K562 (cell line): ENCODE measurements around the gene VPS9D1. TPM values are rescaled to one million over a fixed set of nuclear protein-coding genes. Genes with fewer than 3 reads are reported as not detected.

Experiments used
- ARID1B ChIP-seq: fragments of 450-650 bp; IDR thresholded peaks from 2 replicates; pipeline ENCODE4 v1.6.1; 2016; ENCODE audit warnings: antibody characterized with exemption, mild to moderate bottlenecking, inconsistent platforms
- ASH1L ChIP-seq: fragments of 450-650 bp; IDR thresholded peaks from 2 replicates; pipeline ENCODE4 v1.6.1; 2018; ENCODE audit warnings: borderline replicate concordance, mild to moderate bottlenecking, low read depth; ENCODE audit not compliant: partially characterized antibody
- CREB1 ChIP-seq, 2 experiments: sonication (generic) in 1 of 2; formaldehyde crosslinking in 1 of 2; IDR thresholded peaks; 2 replicates each; pipeline versions ENCODE4 v1.6.1 to v1.8.0; 2012 to 2022; ENCODE audit warnings: inconsistent platforms in 1 of 2, mild to moderate bottlenecking in 1 of 2, missing genetic modification reagents in 1 of 2, moderate library complexity in 1 of 2
- GATA2 ChIP-seq: sonication (generic); formaldehyde crosslinking; IDR thresholded peaks from 2 replicates; pipeline ENCODE4 v1.4.0; 2020; ENCODE audit warnings: mild to moderate bottlenecking, missing genetic modification reagents
- HOXB6 ChIP-seq: fragments of 250-450 bp; sonication (Bioruptor Pico); IDR thresholded peaks from 2 replicates; pipeline ENCODE4 v1.5.1; 2022; ENCODE audit warnings: mild to moderate bottlenecking, borderline replicate concordance
- KDM4B ChIP-seq, 2 experiments: fragments of 450-650 bp in 1 of 2; sonication (generic) in 1 of 2; IDR thresholded peaks; 2 replicates each; pipeline ENCODE4 v1.6.1; 2016 to 2017; ENCODE audit warnings: borderline replicate concordance in 2 of 2, antibody characterized with exemption in 1 of 2, low read depth in 1 of 2, mild to moderate bottlenecking in 1 of 2
- RBM22 ChIP-seq: fragments of 200-400 bp; formaldehyde crosslinking; IDR thresholded peaks from 2 replicates; pipeline ENCODE4 v1.6.1; 2018; ENCODE audit warnings: low read length, low read depth; ENCODE audit not compliant: poor library complexity, severe bottlenecking
- SAP30 ChIP-seq: fragments of 200-600 bp; sonication (generic); IDR thresholded peaks from 2 replicates; pipeline ENCODE4 v1.6.1; 2012; ENCODE audit warnings: borderline replicate concordance, low read depth, mild to moderate bottlenecking, moderate library complexity, low read length, control low read depth, inconsistent platforms; ENCODE audit not compliant: insufficient read depth, poor library complexity, severe bottlenecking
- TCFL5 ChIP-seq: fragments of 250-450 bp; sonication (Bioruptor Pico); conservative IDR thresholded peaks from 2 replicates; pipeline ENCODE4 v1.6.1; 2021; ENCODE audit warnings: mild to moderate bottlenecking, moderate library complexity, matching md5 sums
- TOE1 ChIP-seq, 2 experiments: fragments of 450-650 bp in 1 of 2; sonication (generic) in 1 of 2; formaldehyde crosslinking in 1 of 2; IDR thresholded peaks; 2 replicates each; pipeline versions ENCODE4 v1.7.1 to v1.8.0; 2016 to 2022; ENCODE audit warnings: borderline replicate concordance in 2 of 2, mild to moderate bottlenecking in 2 of 2, antibody characterized with exemption in 1 of 2, inconsistent platforms in 1 of 2, low read depth in 1 of 2, missing genetic modification reagents in 1 of 2, moderate library complexity in 1 of 2
- YBX1 ChIP-seq: fragments of 450-650 bp; IDR thresholded peaks from 2 replicates; pipeline ENCODE4 v1.7.1; 2016; ENCODE audit warnings: mild to moderate bottlenecking
- ZBTB8A ChIP-seq: fragments of 450-650 bp; IDR thresholded peaks from 2 replicates; pipeline ENCODE4 v1.6.1; 2018; ENCODE audit warnings: mild to moderate bottlenecking, moderate library complexity; ENCODE audit not compliant: partially characterized antibody
- ZNF12 ChIP-seq: sonication (generic); formaldehyde crosslinking; IDR thresholded peaks from 2 replicates; pipeline ENCODE4 v1.4.0; 2020; ENCODE audit warnings: mild to moderate bottlenecking, missing genetic modification reagents
- ZNF124 ChIP-seq: sonication (generic); formaldehyde crosslinking; IDR thresholded peaks from 2 replicates; pipeline ENCODE4 v1.8.1; 2022; ENCODE audit warnings: missing genetic modification reagents
- ZNF224 ChIP-seq: sonication (generic); formaldehyde crosslinking; IDR thresholded peaks from 2 replicates; pipeline ENCODE4 v1.8.0; 2022; ENCODE audit warnings: mild to moderate bottlenecking, missing genetic modification reagents
- ZNF24 ChIP-seq: fragments of 450-650 bp; IDR thresholded peaks from 2 replicates; pipeline ENCODE4 v1.6.1; 2016
- ZNF609 ChIP-seq: sonication (generic); formaldehyde crosslinking; IDR thresholded peaks from 2 replicates; pipeline ENCODE4 v1.8.1; 2023; ENCODE audit warnings: missing genetic modification reagents, mild to moderate bottlenecking, borderline replicate concordance
- ZNF695 ChIP-seq: fragments of 450-650 bp; formaldehyde crosslinking; IDR thresholded peaks from 2 replicates; pipeline ENCODE4 v1.4.0; 2020; ENCODE audit warnings: mild to moderate bottlenecking, moderate library complexity
- ZNF696 ChIP-seq: fragments of 250-450 bp; sonication (Bioruptor Pico); conservative IDR thresholded peaks from 2 replicates; pipeline ENCODE4 v1.4.0; 2020; ENCODE audit warnings: mild to moderate bottlenecking, moderate library complexity
- ZNF717 ChIP-seq: fragments of 250-450 bp; sonication (Bioruptor Pico); IDR thresholded peaks from 2 replicates; pipeline ENCODE4 v1.5.0; 2021
- polyA plus RNA-seq, 8 experiments: library from polyadenylated mRNA; depleted of rRNA in 4 of 8; stranded (reverse) in 5 of 8; unstranded in 3 of 8; fragments of >200 nt; fragmentation: Nextera tagmentation in 2 of 8; fragmentation: Illumina TruSeq in 1 of 8; extraction: Ambion mirVana in 2 of 8; extraction: Trizol in 1 of 8; gene quantifications; 2 replicates each; pipeline versions ENCODE4 v1.2.1 to v1.2.3, GENCODE V29; 2011 to 2014; ENCODE audit warnings: inconsistent platforms in 1 of 8, missing spikeins in 1 of 8
- total RNA-seq, 7 experiments: library from RNA; depleted of rRNA in 6 of 7; stranded (reverse); fragments of >200 nt in 6 of 7; fragmentation: Illumina TruSeq in 2 of 7; extraction: Trizol in 2 of 7; gene quantifications; 2 replicates each; pipeline versions ENCODE4 v1.2.1 to v1.2.3, GENCODE V29; 2011 to 2021; ENCODE audit warnings: low replicate concordance in 1 of 7
- TF ChIP-seq, protein P1 (sequence below): fragments of 200-800 bp; sonication (Bioruptor generic); IDR thresholded peaks from 2 replicates; pipeline ENCODE4 v1.6.1; 2017; ENCODE audit warnings: missing genetic modification characterization, missing compliant biosample characterization

Gene VPS9D1
- total and polyA plus RNA-seq, 9 of the 15 experiments (the other 6 are each of a cell fraction or from before 2014, with no cell fraction given), result 0.33 to 3.1 (median 1.1) TPM

GRCh38 chr16:89657442-89658220 lies 63.1 kb downstream of the VPS9D1 start, which contains the start of the genes CHMP1A and SPATA33 (continued):
- TF ChIP-seq KDM4B (IDR thresholded peaks at IDR 0.05; ENCODE audit: borderline replicate concordance in 2 of 2, low read depth in 1 of 2) (peak in 1 of 2 experiments; percentile 40; a peak in 1 of 4 replicates), YBX1 (no peak), ZNF12 (CRISPR knock-in tag) (no peak), ARID1B (no peak), ZNF24 (no peak), HOXB6 (no peak), GATA2 (CRISPR knock-in tag) (no peak), TOE1 (IDR thresholded peaks at IDR 0.05; ENCODE audit: borderline replicate concordance) (no peak), TOE1 (CRISPR knock-in tag; IDR thresholded peaks at IDR 0.05; ENCODE audit: borderline replicate concordance, low read depth) (no peak), TCFL5 (no peak), ZNF224 (no peak), ZNF717 (CRISPR knock-in tag) (no peak), SAP30 (peak; percentile 89), ASH1L (no peak), ZNF124 (CRISPR knock-in tag) (no peak), ZBTB8A (no peak), RBM22 (peak; percentile 92), CREB1 (IDR thresholded peaks at IDR 0.05) (peak; percentile 73), CREB1 (CRISPR knock-in tag; IDR thresholded peaks at IDR 0.05) (no peak), ZNF609 (CRISPR knock-in tag) (no peak), ZNF696 (no peak), ZNF695 (CRISPR knock-in tag) (no peak)
- TF ChIP-seq, protein P1, sequence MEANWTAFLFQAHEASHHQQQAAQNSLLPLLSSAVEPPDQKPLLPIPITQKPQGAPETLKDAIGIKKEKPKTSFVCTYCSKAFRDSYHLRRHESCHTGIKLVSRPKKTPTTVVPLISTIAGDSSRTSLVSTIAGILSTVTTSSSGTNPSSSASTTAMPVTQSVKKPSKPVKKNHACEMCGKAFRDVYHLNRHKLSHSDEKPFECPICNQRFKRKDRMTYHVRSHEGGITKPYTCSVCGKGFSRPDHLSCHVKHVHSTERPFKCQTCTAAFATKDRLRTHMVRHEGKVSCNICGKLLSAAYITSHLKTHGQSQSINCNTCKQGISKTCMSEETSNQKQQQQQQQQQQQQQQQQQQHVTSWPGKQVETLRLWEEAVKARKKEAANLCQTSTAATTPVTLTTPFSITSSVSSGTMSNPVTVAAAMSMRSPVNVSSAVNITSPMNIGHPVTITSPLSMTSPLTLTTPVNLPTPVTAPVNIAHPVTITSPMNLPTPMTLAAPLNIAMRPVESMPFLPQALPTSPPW, result peak; percentile 86
